Esophagus squamous epithelium (tissue), 5 donors: ENCODE data around the gene SSB. TPM values are rescaled to one million over a fixed set of nuclear protein-coding genes. Genes with fewer than 3 reads are reported as not detected.

Experiments used
- DNase-seq: peaks from one replicate; lab custom pipeline; 2025; lab: John Stamatoyannopoulos, UW
- H3K27ac ChIP-seq, 4 donors: fragments of 200-600 bp; sonication (generic); one replicate each; pipeline ENCODE4 v1.5.1; 2016 to 2019; ENCODE audit warnings: mild to moderate bottlenecking in 1 of 4
- H3K27me3 ChIP-seq, 4 donors: fragments of 200-600 bp; sonication (generic); 1 replicate in 3 of 4; 2 replicates in 1 of 4; pipeline versions ENCODE4 v1.5.1 to v1.6.0; 2017 to 2021; ENCODE audit warnings: antibody characterized with exemption in 1 of 4
- H3K36me3 ChIP-seq, 3 donors: fragments of 200-600 bp; sonication (generic); one replicate each; pipeline ENCODE4 v1.5.1; 2016 to 2019
- H3K4me1 ChIP-seq, 3 donors: fragments of 200-600 bp; sonication (generic); one replicate each; pipeline ENCODE4 v1.5.1; 2017 to 2019
- H3K4me3 ChIP-seq, 4 donors: fragments of 200-600 bp; sonication (generic); 1 replicate in 3 of 4; 2 replicates in 1 of 4; pipeline ENCODE4 v1.5.1; 2016 to 2019; ENCODE audit warnings: mild to moderate bottlenecking in 2 of 4, moderate library complexity in 1 of 4
- H3K9me3 ChIP-seq, 3 donors: fragments of 200-600 bp; sonication (generic); one replicate each; pipeline ENCODE4 v1.5.1; 2016 to 2019
- POLR2A ChIP-seq, 4 donors: fragments of 450-650 bp; IDR thresholded peaks; one replicate each; pipeline ENCODE4 v1.6.1; 2017; ENCODE audit warnings: antibody characterized with exemption in 4 of 4, mild to moderate bottlenecking in 4 of 4, moderate library complexity in 3 of 4
- WGBS, 2 donors: methylation state at CpG; one replicate each; pipeline ENCODE4 v1.1.5; 2018; 5-methylcytosine and 5-hydroxymethylcytosine counted together
- intact Hi-C: fragments of 100-400 bp; cut with DNase I; formaldehyde crosslinking; loops from one replicate; pipeline ENCODE4 v1.15.0; 2022
- total RNA-seq, 4 donors: library from RNA; depleted of rRNA; stranded (reverse); fragments of >200 nt; gene quantifications; one replicate each; pipeline ENCODE4 v1.1.0, GENCODE V29; 2016
- TF ChIP-seq, protein P1 (sequence below), 6 experiments: fragments of 450-650 bp in 4 of 6; fragments of 200-600 bp in 2 of 6; sonication (generic) in 2 of 6; IDR thresholded peaks; one replicate each; pipeline ENCODE4 v1.5.1; 2016 to 2019; ENCODE audit warnings: antibody characterized with exemption in 6 of 6, mild to moderate bottlenecking in 4 of 6, moderate library complexity in 4 of 6
- donor health status: DM: yes; HTN: yes; CAD: no.

Gene SSB
- total RNA-seq, 4 donors from 2014 or later, result 36.2 to 82.6 (median 50.6) TPM

GRCh38 chr2:169797601-169798000 lies 1.1 kb upstream of the SSB start:
- peaks cover 0 to 5% (median 0%) of the 10 kb centered on the region in 3 donors for H3K9me3 ChIP-seq
- DNase-seq, result no peak
- no peak overlapping the region for H3K27ac ChIP-seq
- intact Hi-C loops, result no loop called here
- WGBS, 2 donors, result 83 to 84% methylated on average over 5 of the region's 5 CpGs
- H3K4me3 ChIP-seq, result no peak overlapping the region
- TF ChIP-seq, protein P1, sequence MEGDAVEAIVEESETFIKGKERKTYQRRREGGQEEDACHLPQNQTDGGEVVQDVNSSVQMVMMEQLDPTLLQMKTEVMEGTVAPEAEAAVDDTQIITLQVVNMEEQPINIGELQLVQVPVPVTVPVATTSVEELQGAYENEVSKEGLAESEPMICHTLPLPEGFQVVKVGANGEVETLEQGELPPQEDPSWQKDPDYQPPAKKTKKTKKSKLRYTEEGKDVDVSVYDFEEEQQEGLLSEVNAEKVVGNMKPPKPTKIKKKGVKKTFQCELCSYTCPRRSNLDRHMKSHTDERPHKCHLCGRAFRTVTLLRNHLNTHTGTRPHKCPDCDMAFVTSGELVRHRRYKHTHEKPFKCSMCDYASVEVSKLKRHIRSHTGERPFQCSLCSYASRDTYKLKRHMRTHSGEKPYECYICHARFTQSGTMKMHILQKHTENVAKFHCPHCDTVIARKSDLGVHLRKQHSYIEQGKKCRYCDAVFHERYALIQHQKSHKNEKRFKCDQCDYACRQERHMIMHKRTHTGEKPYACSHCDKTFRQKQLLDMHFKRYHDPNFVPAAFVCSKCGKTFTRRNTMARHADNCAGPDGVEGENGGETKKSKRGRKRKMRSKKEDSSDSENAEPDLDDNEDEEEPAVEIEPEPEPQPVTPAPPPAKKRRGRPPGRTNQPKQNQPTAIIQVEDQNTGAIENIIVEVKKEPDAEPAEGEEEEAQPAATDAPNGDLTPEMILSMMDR (IDR thresholded peaks at IDR 0.05), result no peak
- TF ChIP-seq POLR2A (IDR thresholded peaks at IDR 0.05), result no peak
- peaks cover 0 to 17% (median 0%) of the 10 kb centered on the region in 3 donors for H3K36me3 ChIP-seq
- H3K27me3 ChIP-seq, result no peaks in the 10 kb centered on the region
- H3K4me1 ChIP-seq, result peaks cover 0 to 35% (median 0%) of the 10 kb centered on the region in 3 donors

- 8 to 11% methylated on average over 4 of the region's 4 CpGs for WGBS, 2 donors
- H3K4me3 ChIP-seq, result peak overlapping the region; percentile 60 to 80 (median 74)
- peaks cover 0 to 24% (median 0%) of the 10 kb centered on the region in 3 donors for H3K36me3 ChIP-seq
- intact Hi-C loops, result no loop called here
- DNase-seq, result no peak
- peaks cover 0 to 41% (median 0%) of the 10 kb centered on the region in 3 donors for H3K4me1 ChIP-seq
- TF ChIP-seq, protein P1 (IDR thresholded peaks at IDR 0.05), result no peak
- no peak for TF ChIP-seq POLR2A (IDR thresholded peaks at IDR 0.05)
- H3K27me3 ChIP-seq, result no peaks in the 10 kb centered on the region
- H3K9me3 ChIP-seq, result peaks cover 0 to 5% (median 0%) of the 10 kb centered on the region in 3 donors
- peak overlapping the region; percentile 82 to 91 (median 83) for H3K27ac ChIP-seq
These were observed 314 bp upstream of the SSB start for GRCh38 chr2:169798397-169798717.

DNA sequence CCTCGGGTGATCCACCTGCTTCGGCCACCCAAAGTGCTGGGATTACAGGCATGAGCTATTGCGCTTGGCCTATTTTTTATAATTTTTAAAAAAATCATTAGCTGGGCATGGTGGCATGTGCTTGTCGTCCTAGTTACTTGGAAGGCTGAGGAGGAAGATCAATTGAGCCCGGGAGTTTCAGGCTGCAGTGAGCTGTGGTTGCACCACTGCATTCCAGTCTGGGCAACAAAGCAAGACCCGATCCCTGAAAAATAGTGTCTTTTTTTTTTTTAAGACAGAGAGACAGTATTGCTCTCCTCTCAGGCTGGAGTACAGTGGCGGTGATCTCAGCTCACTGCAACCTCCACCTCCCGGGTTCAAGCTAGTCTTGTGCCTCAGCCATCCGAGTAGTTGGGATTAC lies 4.8 kb downstream of the SSB start:
- peaks cover 13 to 74% (median 19%) of the 10 kb centered on the region in 3 donors for H3K36me3 ChIP-seq
- no peak for DNase-seq
- intact Hi-C loops, result no loop called here
- H3K27me3 ChIP-seq, result no peaks in the 10 kb centered on the region
- no peaks in the 10 kb centered on the region for H3K9me3 ChIP-seq
- no peak overlapping the region for H3K27ac ChIP-seq
- peaks cover 0 to 46% (median 0%) of the 10 kb centered on the region in 3 donors for H3K4me1 ChIP-seq
- no peak overlapping the region for H3K4me3 ChIP-seq
- TF ChIP-seq, protein P1 (IDR thresholded peaks at IDR 0.05), result no peak
- no peak for TF ChIP-seq POLR2A (IDR thresholded peaks at IDR 0.05)
- 88 to 96% methylated on average over 7 to 9 of the region's 9 CpGs for WGBS, 2 donors

DNA sequence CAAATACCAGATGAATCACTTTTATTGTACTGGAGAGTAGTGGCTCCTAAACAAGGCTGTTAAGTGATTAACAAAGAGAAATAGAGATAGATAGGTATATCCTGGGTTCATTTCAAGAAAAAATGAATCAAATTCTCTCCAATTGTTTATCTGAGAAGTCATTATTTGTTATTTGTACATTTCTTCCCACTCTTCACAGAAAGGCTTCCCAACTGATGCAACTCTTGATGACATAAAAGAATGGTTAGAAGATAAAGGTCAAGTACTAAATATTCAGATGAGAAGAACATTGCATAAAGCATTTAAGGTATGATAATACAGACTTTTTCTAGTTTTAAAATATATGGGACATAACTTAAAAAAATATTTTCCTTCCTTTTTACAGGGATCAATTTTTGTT lies 7.9 kb downstream of the SSB start:
- Histone ChIP-seq H3K4me3 (no peak overlapping the region), H3K4me1 (peaks cover 0 to 25% (median 0%) of the 10 kb centered on the region in 3 donors), H3K9me3 (no peaks in the 10 kb centered on the region), H3K27ac (no peak overlapping the region), H3K36me3 (peaks cover 21 to 99% (median 24%) of the 10 kb centered on the region in 3 donors), H3K27me3 (no peaks in the 10 kb centered on the region)
- intact Hi-C loops, result no loop called here
- no peak for DNase-seq
- TF ChIP-seq POLR2A (IDR thresholded peaks at IDR 0.05), result no peak
- TF ChIP-seq, protein P1 (IDR thresholded peaks at IDR 0.05), result no peak

DNA sequence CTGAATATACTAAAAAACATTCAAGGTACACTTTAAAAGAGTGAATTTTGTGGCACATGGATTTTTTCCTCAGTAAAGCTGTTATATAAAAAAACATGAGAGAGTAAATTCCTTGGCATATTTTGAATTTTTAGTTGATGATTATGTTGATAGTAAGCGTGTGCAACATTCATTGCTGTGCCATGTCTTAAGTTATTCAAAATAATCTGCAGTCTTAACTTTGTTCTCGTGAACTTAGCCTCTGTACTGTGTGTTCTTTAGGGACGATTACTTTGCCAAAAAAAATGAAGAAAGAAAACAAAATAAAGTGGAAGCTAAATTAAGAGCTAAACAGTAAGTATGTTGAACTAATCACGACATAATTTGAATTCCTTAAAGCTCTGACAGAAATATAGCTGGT lies 9.6 kb downstream of the SSB start:
- intact Hi-C loops, result no loop called here
- no peak for TF ChIP-seq POLR2A (IDR thresholded peaks at IDR 0.05)
- TF ChIP-seq, protein P1 (IDR thresholded peaks at IDR 0.05), result no peak
- DNase-seq, result no peak
- Histone ChIP-seq H3K27ac (peak overlapping the region in 1 of 4 donors; percentile 26), H3K9me3 (no peaks in the 10 kb centered on the region), H3K4me1 (peaks cover 0 to 10% (median 0%) of the 10 kb centered on the region in 3 donors), H3K36me3 (peaks cover 21 to 99% (median 24%) of the 10 kb centered on the region in 3 donors), H3K27me3 (no peaks in the 10 kb centered on the region), H3K4me3 (no peak overlapping the region)
- 72 to 75% methylated on average over 4 of the region's 4 CpGs for WGBS, 2 donors
